Stimulated activated naive CD8-positive, alpha-beta T cell treated with anti-CD3 and anti-CD28 coated beads, Interleukin-15, Interleukin-2, amounts not matched to agents 100 ng/mL and 50 ng/mL, for 24 hours (primary cell): ENCODE results near the gene NOP16.

Experiments
- H3K27ac Mint-ChIP-seq: one replicate; pipeline ENCODE4 v1.8.0; 2021; ENCODE audit warnings: mild to moderate bottlenecking, mixed read lengths
- H3K27me3 Mint-ChIP-seq: one replicate; pipeline ENCODE4 v1.8.0; 2021; ENCODE audit warnings: mixed read lengths
- H3K36me3 Mint-ChIP-seq: one replicate; pipeline ENCODE4 v1.8.0; 2021; ENCODE audit warnings: low read depth, mixed read lengths
- H3K4me1 Mint-ChIP-seq: one replicate; pipeline ENCODE4 v1.8.0; 2021; ENCODE audit warnings: low read depth, mixed read lengths
- H3K4me3 Mint-ChIP-seq: one replicate; pipeline ENCODE4 v1.8.0; 2021; ENCODE audit warnings: mild to moderate bottlenecking, mixed read lengths
- H3K9me3 Mint-ChIP-seq: one replicate; pipeline ENCODE4 v1.8.0; 2021; ENCODE audit warnings: mixed read lengths

The NOP16 gene

GRCh38 chr5:176400382-176401156 is 12.2 kb upstream of the NOP16 start:
- H3K4me1 Mint-ChIP-seq = no peaks in the 10 kb centered on the region
- no peaks in the 10 kb centered on the region for H3K27me3 Mint-ChIP-seq
- H3K27ac Mint-ChIP-seq = no peak overlapping the region
- no peaks in the 10 kb centered on the region for H3K9me3 Mint-ChIP-seq
- no peaks in the 10 kb centered on the region for H3K36me3 Mint-ChIP-seq
- no peak overlapping the region for H3K4me3 Mint-ChIP-seq

- H3K36me3 Mint-ChIP-seq = peaks cover 4% of the 10 kb centered on the region
- H3K27me3 Mint-ChIP-seq = no peaks in the 10 kb centered on the region
- no peak overlapping the region for H3K4me3 Mint-ChIP-seq
- no peaks in the 10 kb centered on the region for H3K4me1 Mint-ChIP-seq
- H3K9me3 Mint-ChIP-seq = no peaks in the 10 kb centered on the region
- H3K27ac Mint-ChIP-seq = no peak overlapping the region
Observed at GRCh38 chr5:176397736-176398420, 9.5 kb upstream of the NOP16 start.

GRCh38 chr5:176396330-176396729 is 7.9 kb upstream of the NOP16 start:
- no peak overlapping the region for H3K27ac Mint-ChIP-seq
- H3K4me3 Mint-ChIP-seq = no peak overlapping the region
- H3K9me3 Mint-ChIP-seq = no peaks in the 10 kb centered on the region
- peaks cover 10% of the 10 kb centered on the region for H3K36me3 Mint-ChIP-seq
- H3K4me1 Mint-ChIP-seq = no peaks in the 10 kb centered on the region
- no peaks in the 10 kb centered on the region for H3K27me3 Mint-ChIP-seq

GRCh38 chr5:176394881-176395675 is 6.7 kb upstream of the NOP16 start:
- Mint-ChIP-seq H3K27me3 (no peaks in the 10 kb centered on the region), H3K9me3 (no peaks in the 10 kb centered on the region), H3K36me3 (peaks cover 22% of the 10 kb centered on the region), H3K27ac (no peak overlapping the region), H3K4me1 (no peaks in the 10 kb centered on the region), H3K4me3 (no peak overlapping the region)

GRCh38 chr5:176394096-176394495 is 5.7 kb upstream of the NOP16 start:
- no peaks in the 10 kb centered on the region for H3K9me3 Mint-ChIP-seq
- no peak overlapping the region for H3K27ac Mint-ChIP-seq
- H3K36me3 Mint-ChIP-seq = peaks cover 29% of the 10 kb centered on the region
- H3K27me3 Mint-ChIP-seq = no peaks in the 10 kb centered on the region
- H3K4me1 Mint-ChIP-seq = peaks cover 4% of the 10 kb centered on the region
- no peak overlapping the region for H3K4me3 Mint-ChIP-seq

GRCh38 chr5:176392526-176392925 is 4.1 kb upstream of the NOP16 start:
- no peaks in the 10 kb centered on the region for H3K27me3 Mint-ChIP-seq
- peaks cover 8% of the 10 kb centered on the region for H3K4me1 Mint-ChIP-seq
- no peaks in the 10 kb centered on the region for H3K9me3 Mint-ChIP-seq
- H3K27ac Mint-ChIP-seq = no peak overlapping the region
- no peak overlapping the region for H3K4me3 Mint-ChIP-seq
- H3K36me3 Mint-ChIP-seq = peaks cover 35% of the 10 kb centered on the region

GRCh38 chr5:176391999-176392398 is 3.6 kb upstream of the NOP16 start:
- H3K9me3 Mint-ChIP-seq = no peaks in the 10 kb centered on the region
- H3K27me3 Mint-ChIP-seq = no peaks in the 10 kb centered on the region
- H3K27ac Mint-ChIP-seq = no peak overlapping the region
- no peak overlapping the region for H3K4me3 Mint-ChIP-seq
- peaks cover 40% of the 10 kb centered on the region for H3K36me3 Mint-ChIP-seq
- H3K4me1 Mint-ChIP-seq = peaks cover 12% of the 10 kb centered on the region

- H3K4me1 Mint-ChIP-seq = peaks cover 17% of the 10 kb centered on the region
- H3K27me3 Mint-ChIP-seq = no peaks in the 10 kb centered on the region
- no peaks in the 10 kb centered on the region for H3K9me3 Mint-ChIP-seq
- no peak overlapping the region for H3K27ac Mint-ChIP-seq
- H3K4me3 Mint-ChIP-seq = no peak overlapping the region
- peaks cover 46% of the 10 kb centered on the region for H3K36me3 Mint-ChIP-seq
Observed at GRCh38 chr5:176391479-176391878, 3.1 kb upstream of the NOP16 start.

GRCh38 chr5:176389135-176390123 is 1.0 kb upstream of the NOP16 start:
- peak overlapping the region; percentile 99 for H3K27ac Mint-ChIP-seq
- peaks cover 66% of the 10 kb centered on the region for H3K36me3 Mint-ChIP-seq
- peak overlapping the region; percentile 96 for H3K4me3 Mint-ChIP-seq
- H3K9me3 Mint-ChIP-seq = no peaks in the 10 kb centered on the region
- H3K4me1 Mint-ChIP-seq = peaks cover 27% of the 10 kb centered on the region
- H3K27me3 Mint-ChIP-seq = no peaks in the 10 kb centered on the region

GRCh38 chr5:176388003-176388443 is 375 bp downstream of the NOP16 start:
- Mint-ChIP-seq H3K27me3 (no peaks in the 10 kb centered on the region), H3K4me3 (peak overlapping the region; percentile 96), H3K9me3 (no peaks in the 10 kb centered on the region), H3K36me3 (peaks cover 78% of the 10 kb centered on the region), H3K4me1 (peaks cover 27% of the 10 kb centered on the region), H3K27ac (peak overlapping the region; percentile 99)

GRCh38 chr5:176387384-176387925 is 943 bp downstream of the NOP16 start:
- Mint-ChIP-seq H3K4me1 (peaks cover 27% of the 10 kb centered on the region), H3K27me3 (no peaks in the 10 kb centered on the region), H3K27ac (peak overlapping the region; percentile 99), H3K4me3 (peak overlapping the region; percentile 96), H3K36me3 (peaks cover 82% of the 10 kb centered on the region), H3K9me3 (no peaks in the 10 kb centered on the region)

- Mint-ChIP-seq H3K36me3 (peaks cover 87% of the 10 kb centered on the region), H3K4me3 (peak overlapping the region; percentile 96), H3K27ac (peak overlapping the region; percentile 99), H3K27me3 (no peaks in the 10 kb centered on the region), H3K4me1 (peaks cover 27% of the 10 kb centered on the region), H3K9me3 (no peaks in the 10 kb centered on the region)
Observed at GRCh38 chr5:176386491-176386890, 1.9 kb downstream of the NOP16 start.

GRCh38 chr5:176384991-176385390 is 3.4 kb downstream of the NOP16 start:
- Mint-ChIP-seq H3K36me3 (peaks cover 85% of the 10 kb centered on the region), H3K4me3 (no peak overlapping the region), H3K27ac (peak overlapping the region; percentile 49)

More at GRCh38 chr5:176384991-176385390, 3.4 kb downstream of the NOP16 start:
- Mint-ChIP-seq H3K27me3 (no peaks in the 10 kb centered on the region), H3K4me1 (peaks cover 27% of the 10 kb centered on the region), H3K9me3 (no peaks in the 10 kb centered on the region)
